HCT116 (cell line): ENCODE results near the gene MAL. TPM values are rescaled to one million over a fixed set of nuclear protein-coding genes. Genes with fewer than 3 reads are reported as not detected.

Experiments
- ATAC-seq: fragments of 200-7000 bp; cut with Tn5 transposase; 2 replicates; pipeline ENCODE4 v1.9.1; 2020; ENCODE audit warnings: mild to moderate bottlenecking, moderate library complexity
- BruUV-seq: library from RNA; stranded (reverse); fragments of 400-500 nt; replicated peaks from 2 replicates; lab custom pipeline; 2021; lab: Mats Ljungman, UMichigan
- CTCF ChIA-PET: fragments of 300-600 bp; sonication (Branson Sonifier 250); formaldehyde crosslinking; loops from one replicate; lab custom pipeline; 2021; ENCODE audit warnings: antibody characterized with exemption; lab: Charles Lee
- POLR2A ChIA-PET: fragments of 300-600, 350-600 bp; sonication (Branson Sonifier 250); formaldehyde crosslinking; loops from one replicate; lab custom pipeline; 2021; ENCODE audit warnings: antibody characterized with exemption; lab: Charles Lee
- RAD21 ChIA-PET, 2 experiments: fragments of 300-600 bp; sonication (Branson Sonifier 250); formaldehyde crosslinking; loops; one replicate each; lab custom pipeline; 2023; ENCODE audit warnings: low total read pairs in 2 of 2; ENCODE audit not compliant: uncharacterized antibody in 2 of 2, unreplicated experiment in 2 of 2, low non-redundant PET in 1 of 2; lab: Charles Lee
- DNase-seq: peaks from one replicate; pipeline ENCODE4 v3.0.0-alpha.2; 2010; ENCODE audit warnings: low read depth, low spot score
- H2AFZ ChIP-seq: fragments of 200-600 bp; shearing (Covaris generic), sonication (generic); 2 replicates; pipeline ENCODE4 v1.6.1; 2017; ENCODE audit warnings: low read depth, mixed run types, mixed read lengths, antibody characterized with exemption, low read length; ENCODE audit not compliant: poor library complexity, severe bottlenecking
- H3K27ac ChIP-seq: 2 replicates; pipeline ENCODE4 v1.5.1; 2012; ENCODE audit warnings: low read depth, low read length
- H3K27me3 ChIP-seq: fragments of 200-600 bp; sonication (generic); 2 replicates; pipeline ENCODE4 v1.6.1; 2016; ENCODE audit warnings: mixed run types, low read length, mixed read lengths; ENCODE audit not compliant: insufficient read depth
- H3K36me3 ChIP-seq, 2 experiments: fragments of 200-500 bp in 1 of 2; fragments of 200-600 bp in 1 of 2; sonication (Bioruptor generic) in 1 of 2; sonication (generic) in 1 of 2; 2 replicates each; pipeline versions ENCODE4 v1.5.1 to v1.6.1; 2014 to 2016; ENCODE audit warnings: low read length in 2 of 2, inconsistent platforms in 1 of 2, mixed read lengths in 1 of 2, mixed run types in 1 of 2; ENCODE audit not compliant: insufficient read depth in 2 of 2, control insufficient read depth in 1 of 2
- H3K4me1 ChIP-seq, 2 experiments: fragments of 200-600 bp in 1 of 2; sonication (generic) in 1 of 2; 2 replicates each; pipeline versions ENCODE4 v1.5.1 to v1.6.1; 2012 to 2017; ENCODE audit warnings: low read length in 2 of 2, inconsistent platforms in 1 of 2, mild to moderate bottlenecking in 1 of 2, mixed read lengths in 1 of 2, mixed run types in 1 of 2, moderate library complexity in 1 of 2; ENCODE audit not compliant: insufficient read depth in 2 of 2, control insufficient read depth in 1 of 2
- H3K4me2 ChIP-seq: fragments of 200-600 bp; sonication (generic); 2 replicates; pipeline ENCODE4 v1.6.1; 2017; ENCODE audit warnings: mixed run types, low read length, mixed read lengths
- H3K4me3 ChIP-seq, 2 experiments: fragments of 200-600 bp in 1 of 2; sonication (generic) in 1 of 2; replicated peaks in 1 of 2; 2 replicates each; pipeline ENCODE4 v1.5.1; 2011 to 2016; ENCODE audit warnings: low read length in 2 of 2, control low read depth in 1 of 2, low read depth in 1 of 2, mild to moderate bottlenecking in 1 of 2, mixed read lengths in 1 of 2, mixed run types in 1 of 2
- H3K79me2 ChIP-seq: fragments of 200-600 bp; sonication (generic); 2 replicates; pipeline ENCODE4 v1.6.1; 2017; ENCODE audit warnings: mild to moderate bottlenecking, mixed run types, low read length, moderate library complexity, mixed read lengths; ENCODE audit not compliant: insufficient read depth
- H3K9ac ChIP-seq: fragments of 200-600 bp; sonication (generic); 2 replicates; pipeline ENCODE4 v1.6.1; 2016; ENCODE audit warnings: low read length, mixed read lengths
- H3K9me2 ChIP-seq: fragments of 200-600 bp; sonication (generic), shearing (Covaris generic); 2 replicates; pipeline ENCODE4 v1.6.1; 2017; ENCODE audit warnings: mixed run types, mild to moderate bottlenecking, moderate library complexity; ENCODE audit not compliant: insufficient read depth
- H3K9me3 ChIP-seq, 2 experiments: fragments of 200-500 bp in 1 of 2; fragments of 200-600 bp in 1 of 2; sonication (Bioruptor generic) in 1 of 2; sonication (generic) in 1 of 2; 2 replicates each; pipeline ENCODE4 v1.6.1; 2014 to 2017; ENCODE audit warnings: low read length in 2 of 2, mixed read lengths in 2 of 2, inconsistent platforms in 1 of 2, low read depth in 1 of 2, mild to moderate bottlenecking in 1 of 2, mixed run types in 1 of 2, moderate library complexity in 1 of 2; ENCODE audit not compliant: control insufficient read depth in 1 of 2, insufficient read depth in 1 of 2
- H4K20me1 ChIP-seq: fragments of 200-600 bp; sonication (generic), shearing (Covaris generic); 2 replicates; pipeline ENCODE4 v1.6.1; 2017; ENCODE audit warnings: mixed run types, mild to moderate bottlenecking, moderate library complexity; ENCODE audit not compliant: insufficient read depth
- CEBPB ChIP-seq: IDR thresholded peaks from 2 replicates; pipeline ENCODE4 v1.6.1; 2012; ENCODE audit warnings: low read depth
- EZH2 ChIP-seq: fragments of 200-600 bp; sonication (generic); IDR thresholded peaks from 2 replicates; pipeline ENCODE4 v1.6.1; 2017; ENCODE audit warnings: antibody characterized with exemption, mixed run types
- EZH2phosphoT487 ChIP-seq: fragments of 200-600 bp; IDR thresholded peaks from 2 replicates; pipeline ENCODE4 v1.6.1; 2018; ENCODE audit warnings: antibody characterized with exemption, borderline replicate concordance
- FOSL1 ChIP-seq: IDR thresholded peaks from 2 replicates; pipeline ENCODE4 v1.6.1; 2012; ENCODE audit warnings: low read depth
- POLR2A ChIP-seq: IDR thresholded peaks from 2 replicates; pipeline ENCODE4 v1.7.0; 2011; ENCODE audit warnings: borderline replicate concordance; ENCODE audit not compliant: insufficient read depth, insufficient read length; ENCODE audit errors: extremely low read depth
- POLR2AphosphoS5 ChIP-seq: IDR thresholded peaks from 2 replicates; pipeline ENCODE4 v1.6.1; 2011; ENCODE audit warnings: mild to moderate bottlenecking, low read depth, low read length, moderate library complexity
- SIN3A ChIP-seq: IDR thresholded peaks from 2 replicates; pipeline ENCODE4 v1.6.1; 2012; ENCODE audit warnings: low read depth
- SP1 ChIP-seq: IDR thresholded peaks from 2 replicates; pipeline ENCODE4 v1.6.1; 2012; ENCODE audit warnings: low read depth
- SRF ChIP-seq: IDR thresholded peaks from 2 replicates; pipeline ENCODE4 v1.6.1; 2012; ENCODE audit warnings: low read depth
- ZBTB33 ChIP-seq: IDR thresholded peaks from 2 replicates; pipeline ENCODE4 v1.6.1; 2011; ENCODE audit warnings: mild to moderate bottlenecking, low read length, moderate library complexity; ENCODE audit not compliant: insufficient replicate concordance; ENCODE audit errors: extremely low read depth
- ZFX ChIP-seq: fragments of 450-650 bp; IDR thresholded peaks from 2 replicates; pipeline ENCODE4 v1.6.1; 2017
- ZNF274 ChIP-seq: fragments of 200-500 bp; sonication (Bioruptor generic); IDR thresholded peaks from 2 replicates; pipeline ENCODE4 v1.6.1; 2014; ENCODE audit warnings: mild to moderate bottlenecking, low read depth, low read length, inconsistent platforms
- intact Hi-C: fragments of 100-400 bp; cut with micrococcal nuclease; formaldehyde crosslinking; loops from 2 replicates; pipeline ENCODE4 v1.10.0; 2022
- total RNA-seq: library from RNA; stranded (reverse); gene quantifications from one replicate; pipeline ENCODE4 v1.2.1, GENCODE V29; 2021; ENCODE audit not compliant: unreplicated experiment
- TF ChIP-seq, protein P1 (sequence below): IDR thresholded peaks from 2 replicates; pipeline ENCODE4 v1.6.1; 2012; ENCODE audit warnings: low read depth
- TF ChIP-seq, protein P2 (sequence below): IDR thresholded peaks from 2 replicates; pipeline ENCODE4 v1.6.1; 2012

MAL gene
- total RNA-seq, 1 experiment from 2014 or later: not detected

DNA sequence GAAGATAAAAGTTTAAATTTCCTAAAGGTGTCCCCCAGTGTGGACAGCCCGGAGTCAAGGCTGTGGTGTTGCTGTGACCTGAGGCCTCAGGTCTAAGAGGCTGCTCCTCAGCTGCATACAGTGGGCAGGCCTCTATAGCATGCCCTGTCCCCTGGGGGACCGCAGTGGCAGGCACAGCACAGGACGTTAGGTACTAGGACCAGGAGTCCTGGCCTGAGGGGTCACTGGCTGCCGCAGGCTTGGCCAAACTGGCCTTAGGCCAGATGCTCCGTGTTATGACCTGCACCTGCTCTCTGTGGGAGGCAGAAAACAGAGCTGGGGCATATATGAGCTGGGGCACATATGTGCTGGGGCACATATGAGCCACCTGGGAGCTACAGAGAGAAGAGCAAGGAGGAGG is 21.2 kb upstream of the MAL start:
- H3K9me3 ChIP-seq: no peaks in the 10 kb centered on the region

DNA sequence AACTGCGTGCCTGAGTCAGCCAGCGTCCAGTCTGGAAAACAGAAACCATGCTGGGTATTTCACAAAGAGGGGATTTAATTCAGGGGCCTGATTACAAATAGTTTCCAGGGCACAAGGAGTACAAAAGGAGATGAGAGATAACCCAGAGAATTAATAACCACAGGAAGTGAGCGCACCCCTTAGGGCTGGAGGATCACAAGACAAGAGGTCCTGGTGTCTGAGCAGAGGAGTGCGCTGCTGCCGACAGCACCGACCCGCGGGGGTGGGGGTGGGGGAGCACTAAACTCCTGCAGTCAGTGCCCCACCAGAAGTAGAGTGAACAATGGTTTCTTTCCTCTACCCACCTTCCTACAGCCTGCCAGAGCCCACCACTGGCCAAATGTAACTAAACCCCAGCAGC is 20.8 kb upstream of the MAL start:
- TF ChIP-seq CEBPB: no peak
- no peak for TF ChIP-seq SP1
- no peak for TF ChIP-seq EZH2
- no peak for TF ChIP-seq POLR2A
- TF ChIP-seq EZH2phosphoT487: no peak
- no peak for TF ChIP-seq SRF
- TF ChIP-seq, protein P1, sequence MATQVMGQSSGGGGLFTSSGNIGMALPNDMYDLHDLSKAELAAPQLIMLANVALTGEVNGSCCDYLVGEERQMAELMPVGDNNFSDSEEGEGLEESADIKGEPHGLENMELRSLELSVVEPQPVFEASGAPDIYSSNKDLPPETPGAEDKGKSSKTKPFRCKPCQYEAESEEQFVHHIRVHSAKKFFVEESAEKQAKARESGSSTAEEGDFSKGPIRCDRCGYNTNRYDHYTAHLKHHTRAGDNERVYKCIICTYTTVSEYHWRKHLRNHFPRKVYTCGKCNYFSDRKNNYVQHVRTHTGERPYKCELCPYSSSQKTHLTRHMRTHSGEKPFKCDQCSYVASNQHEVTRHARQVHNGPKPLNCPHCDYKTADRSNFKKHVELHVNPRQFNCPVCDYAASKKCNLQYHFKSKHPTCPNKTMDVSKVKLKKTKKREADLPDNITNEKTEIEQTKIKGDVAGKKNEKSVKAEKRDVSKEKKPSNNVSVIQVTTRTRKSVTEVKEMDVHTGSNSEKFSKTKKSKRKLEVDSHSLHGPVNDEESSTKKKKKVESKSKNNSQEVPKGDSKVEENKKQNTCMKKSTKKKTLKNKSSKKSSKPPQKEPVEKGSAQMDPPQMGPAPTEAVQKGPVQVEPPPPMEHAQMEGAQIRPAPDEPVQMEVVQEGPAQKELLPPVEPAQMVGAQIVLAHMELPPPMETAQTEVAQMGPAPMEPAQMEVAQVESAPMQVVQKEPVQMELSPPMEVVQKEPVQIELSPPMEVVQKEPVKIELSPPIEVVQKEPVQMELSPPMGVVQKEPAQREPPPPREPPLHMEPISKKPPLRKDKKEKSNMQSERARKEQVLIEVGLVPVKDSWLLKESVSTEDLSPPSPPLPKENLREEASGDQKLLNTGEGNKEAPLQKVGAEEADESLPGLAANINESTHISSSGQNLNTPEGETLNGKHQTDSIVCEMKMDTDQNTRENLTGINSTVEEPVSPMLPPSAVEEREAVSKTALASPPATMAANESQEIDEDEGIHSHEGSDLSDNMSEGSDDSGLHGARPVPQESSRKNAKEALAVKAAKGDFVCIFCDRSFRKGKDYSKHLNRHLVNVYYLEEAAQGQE: no peak
- no peak for TF ChIP-seq POLR2AphosphoS5
- H4K20me1 ChIP-seq: no peaks in the 10 kb centered on the region
- ChIA-PET CTCF (no interaction called here), RAD21 (no interaction called here), POLR2A (no interaction called here)
- no peak for ATAC-seq
- no peaks in the 10 kb centered on the region for H3K79me2 ChIP-seq
- no peaks in the 10 kb centered on the region for H3K9me3 ChIP-seq
- DNase-seq: no peak
- H3K27me3 ChIP-seq: no peaks in the 10 kb centered on the region
- no peak overlapping the region for H3K9ac ChIP-seq
- H3K4me1 ChIP-seq: no peaks in the 10 kb centered on the region
- no peak overlapping the region for H3K4me2 ChIP-seq
- no peak overlapping the region for H2AFZ ChIP-seq
- no peak overlapping the region for H3K4me3 ChIP-seq
- no peaks in the 10 kb centered on the region for H3K36me3 ChIP-seq
- intact Hi-C loops: no loop called here
- no TSS peak for BruUV-seq
- no peak overlapping the region for H3K27ac ChIP-seq
- H3K9me2 ChIP-seq: no peaks in the 10 kb centered on the region

More for the DNA sequence above, 21.2 kb upstream of the MAL start:
- ATAC-seq (no peak), DNase-seq (no peak)
- Histone ChIP-seq H3K4me2 (no peak overlapping the region), H4K20me1 (no peaks in the 10 kb centered on the region), H3K27ac (no peak overlapping the region), H3K27me3 (no peaks in the 10 kb centered on the region), H2AFZ (no peak overlapping the region), H3K4me1 (no peaks in the 10 kb centered on the region), H3K4me3 (no peak overlapping the region), H3K36me3 (no peaks in the 10 kb centered on the region), H3K9ac (no peak overlapping the region), H3K79me2 (no peaks in the 10 kb centered on the region), H3K9me2 (no peaks in the 10 kb centered on the region)
- intact Hi-C loops: no loop called here
- BruUV-seq: no TSS peak
- ChIA-PET RAD21 (no interaction called here), POLR2A (no interaction called here), CTCF (no interaction called here)
- no peak for TF ChIP-seq ZBTB33
- TF ChIP-seq ZFX: no peak
- TF ChIP-seq, protein P2, sequence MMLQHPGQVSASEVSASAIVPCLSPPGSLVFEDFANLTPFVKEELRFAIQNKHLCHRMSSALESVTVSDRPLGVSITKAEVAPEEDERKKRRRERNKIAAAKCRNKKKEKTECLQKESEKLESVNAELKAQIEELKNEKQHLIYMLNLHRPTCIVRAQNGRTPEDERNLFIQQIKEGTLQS: no peak
- TF ChIP-seq ZNF274: no peak
- TF ChIP-seq SIN3A: no peak
- no peak for TF ChIP-seq EZH2
- no peak for TF ChIP-seq FOSL1
